RWPE1 (cell line): ENCODE measurements around the gene SMYD3.

Experiments
- CTCF ChIA-PET: fragments of 350-600 bp; sonication (Branson Sonifier 250); formaldehyde crosslinking; extraction: SDS; loops from one replicate; lab custom pipeline; 2021; lab: Yijun Ruan, JAX
- POLR2A ChIA-PET: fragments of 400-600 bp; formaldehyde crosslinking; extraction: SDS; loops from one replicate; lab custom pipeline; 2020; ENCODE audit warnings: antibody characterized with exemption; ENCODE audit not compliant: low non-redundant PET; lab: Yijun Ruan, JAX
- DNase-seq: peaks from one replicate; pipeline ENCODE4 v3.0.0; 2012; ENCODE audit warnings: low spot score
- H3K27ac ChIP-seq: fragments of 450-650 bp; 2 replicates; pipeline ENCODE4 v1.5.1; 2017
- CTCF ChIP-seq: fragments of 450-650 bp; conservative IDR thresholded peaks from 2 replicates; pipeline ENCODE4 v1.5.1; 2017; ENCODE audit warnings: low read depth, mild to moderate bottlenecking

Gene SMYD3

GRCh38 chr1:245810181-245810769, 696.8 kb downstream of the SMYD3 start:
- no peak for TF ChIP-seq CTCF
- ChIA-PET CTCF (no interaction called here), POLR2A (no interaction called here)
- DNase-seq, result no peak
- H3K27ac ChIP-seq, result no peak overlapping the region

GRCh38 chr1:245809361-245809760, 697.7 kb downstream of the SMYD3 start:
- H3K27ac ChIP-seq, result no peak overlapping the region
- TF ChIP-seq CTCF, result no peak
- no peak for DNase-seq
- ChIA-PET CTCF (no interaction called here), POLR2A (no interaction called here)

- TF ChIP-seq CTCF, result no peak
- ChIA-PET CTCF (interaction anchor here (0.8 kb wide), 1 partner anchor 218 kb away, joined by 4 read pairs; no protein-coding TSS in a partner anchor), POLR2A (no interaction called here)
- no peak overlapping the region for H3K27ac ChIP-seq
- no peak for DNase-seq
These were observed 698.9 kb downstream of the SMYD3 start for GRCh38 chr1:245807954-245808719.

- DNase-seq, result no peak
- POLR2A ChIA-PET, result no interaction called here
- CTCF ChIA-PET, result interaction anchor here (0.8 kb wide), 1 partner anchor 217 kb away, joined by 4 read pairs; no protein-coding TSS in a partner anchor
- no peak for TF ChIP-seq CTCF
- no peak overlapping the region for H3K27ac ChIP-seq
These were observed 699.8 kb downstream of the SMYD3 start for GRCh38 chr1:245807306-245807705.

GRCh38 chr1:245805532-245805931, 701.5 kb downstream of the SMYD3 start:
- no peak for TF ChIP-seq CTCF
- POLR2A ChIA-PET, result no interaction called here
- no peak for DNase-seq
- no peak overlapping the region for H3K27ac ChIP-seq
- CTCF ChIA-PET, result no interaction called here

GRCh38 chr1:245804696-245805095, 702.4 kb downstream of the SMYD3 start:
- DNase-seq, result no peak
- no peak overlapping the region for H3K27ac ChIP-seq
- TF ChIP-seq CTCF, result no peak
- CTCF ChIA-PET, result no interaction called here
- POLR2A ChIA-PET, result no interaction called here
